ENCODE results near the gene UST.
A peak's percentile ranks its signal among the peaks of the same experiment; 100 is the strongest.
"Not testable (repeated sequence)": the region's sequence is repeated elsewhere in the genome, so short reads cannot be mapped to it uniquely, and the experiment has no call there.

The UST gene

DNA sequence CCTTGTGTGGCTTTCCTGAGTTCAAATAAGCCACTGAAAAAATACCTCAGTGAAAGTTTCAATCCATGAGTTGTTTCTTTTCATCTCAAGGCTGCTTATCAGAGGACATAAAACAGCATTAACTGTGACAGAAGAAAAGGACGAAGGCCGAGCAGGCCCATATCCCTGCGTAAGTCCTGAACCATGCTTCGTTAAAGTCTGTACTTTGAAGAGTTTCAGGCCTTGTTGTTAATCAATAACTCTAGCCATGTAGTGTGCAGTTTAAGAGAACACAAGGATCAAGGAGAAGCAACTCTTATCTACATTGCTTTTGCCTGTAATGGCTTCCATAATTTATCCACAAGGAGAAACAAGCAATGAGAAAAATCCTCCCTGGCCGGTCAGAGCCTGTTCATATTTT lies 165.4 kb downstream of the UST start:
- DNase-seq = no peak

DNA sequence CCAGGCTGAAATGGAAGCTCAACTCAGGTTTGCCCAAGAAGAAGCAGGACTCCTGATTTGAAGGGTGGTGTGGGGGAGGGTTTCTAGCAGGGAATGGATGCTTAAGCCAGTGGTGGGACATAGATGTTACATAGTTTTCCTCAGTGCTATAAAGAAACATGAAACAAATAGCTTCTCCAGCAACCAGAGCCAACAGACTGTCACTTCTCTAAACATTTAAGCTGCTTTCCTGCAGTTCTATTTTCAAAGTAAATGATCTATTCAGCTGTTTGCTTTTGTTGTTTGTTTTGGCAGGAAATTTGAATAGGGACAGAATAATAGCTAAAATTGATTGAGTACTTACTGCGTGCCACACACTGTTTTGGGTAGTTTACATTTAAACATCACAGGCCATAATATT lies 169.0 kb downstream of the UST start:
- DNase-seq = no peak

DNA sequence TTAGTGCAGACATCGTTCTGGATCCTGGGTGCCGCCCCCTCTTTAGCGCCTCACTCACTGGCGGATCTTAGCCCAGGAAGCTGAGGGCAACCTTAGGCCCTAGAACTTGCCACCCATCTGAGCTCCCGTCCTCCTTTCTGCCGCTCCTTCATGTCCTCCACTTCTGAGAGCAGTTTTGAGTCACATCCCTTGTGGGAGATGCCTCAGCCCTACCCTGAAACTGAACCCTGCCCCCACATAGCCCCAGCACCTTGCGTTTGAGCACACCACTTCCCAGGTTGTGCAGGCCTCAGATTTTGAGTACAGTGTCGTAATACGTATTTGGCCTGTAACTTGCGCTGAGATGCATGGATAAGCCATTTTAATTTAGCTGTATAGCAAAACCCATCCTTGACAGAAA lies 169.7 kb downstream of the UST start:
- DNase-seq = not testable (repeated sequence)

DNA sequence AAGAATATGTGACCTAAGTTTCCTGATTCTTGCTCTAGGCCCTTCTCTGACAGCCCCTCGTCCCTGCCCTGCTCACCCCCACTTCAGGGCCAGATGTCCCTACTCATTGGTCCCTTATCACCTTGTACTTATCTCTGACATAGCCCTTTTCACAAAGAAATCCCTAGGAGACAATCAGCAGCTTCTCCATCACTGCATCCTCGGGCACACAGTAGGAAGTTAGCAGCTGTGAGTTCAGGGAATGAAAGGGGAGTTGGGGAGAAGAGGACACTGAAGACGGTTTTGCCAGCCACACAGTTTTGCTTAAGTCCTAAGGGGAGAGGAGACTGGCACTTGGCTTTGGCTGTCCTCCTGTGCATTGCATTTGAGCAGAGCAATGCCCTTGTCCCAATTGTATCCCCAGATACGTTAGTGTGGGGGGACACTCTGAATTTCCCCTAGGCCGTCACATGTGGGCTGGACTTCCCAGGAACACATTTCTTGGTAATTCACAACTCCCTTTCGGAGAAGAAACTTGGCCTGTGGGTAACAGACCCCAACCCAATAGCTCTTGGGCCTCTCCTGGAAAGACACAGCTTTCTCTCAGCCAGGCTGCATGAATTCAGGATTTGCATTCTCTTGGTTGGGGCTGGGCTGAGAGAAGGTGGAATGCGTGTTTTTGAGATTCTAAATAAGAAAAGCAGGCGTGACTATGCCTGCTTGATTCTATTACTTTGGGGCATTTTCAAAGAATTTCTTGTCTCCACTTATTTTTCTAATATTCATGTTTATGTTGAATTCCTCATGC lies 177.6 kb downstream of the UST start:
- no peak for DNase-seq

DNA sequence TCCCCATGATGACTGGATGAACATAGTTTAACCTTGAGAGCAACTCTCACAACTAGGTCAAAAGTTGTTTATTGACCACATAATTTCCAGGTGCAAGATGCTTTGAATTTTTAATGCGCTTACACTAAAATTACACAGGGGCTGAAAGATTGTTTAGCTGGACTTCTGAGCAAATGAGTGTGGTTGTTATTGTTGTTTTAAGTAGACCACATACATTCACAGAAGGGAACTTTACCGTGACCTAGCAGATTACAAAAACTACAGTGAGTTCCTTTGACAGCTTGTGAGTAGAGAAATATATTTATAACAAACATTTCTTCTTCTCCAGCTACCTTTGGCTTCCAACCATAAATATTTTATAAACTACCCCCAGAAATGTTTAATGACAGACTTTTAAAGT lies 178.9 kb downstream of the UST start:
- DNase-seq = no peak

DNA sequence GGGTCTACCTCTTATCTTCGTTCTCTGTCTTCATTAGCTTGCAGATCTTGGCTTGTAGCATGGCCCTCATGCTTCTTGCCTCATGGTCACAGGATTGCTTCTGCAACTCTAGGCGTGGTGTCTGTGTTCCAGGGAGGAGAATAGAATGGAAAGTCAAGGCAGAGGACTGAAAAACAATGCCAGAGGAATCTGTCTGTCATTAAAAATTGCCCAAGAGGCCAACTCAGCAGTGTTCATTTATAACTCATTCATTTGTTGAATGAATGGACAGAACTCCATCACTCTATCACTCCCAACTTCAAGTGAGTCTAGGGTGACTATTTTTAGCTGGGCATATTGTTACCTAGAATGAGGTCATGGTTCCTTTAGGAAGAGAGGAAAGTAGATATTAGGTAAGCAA lies 179.6 kb downstream of the UST start:
- no peak for DNase-seq

DNA sequence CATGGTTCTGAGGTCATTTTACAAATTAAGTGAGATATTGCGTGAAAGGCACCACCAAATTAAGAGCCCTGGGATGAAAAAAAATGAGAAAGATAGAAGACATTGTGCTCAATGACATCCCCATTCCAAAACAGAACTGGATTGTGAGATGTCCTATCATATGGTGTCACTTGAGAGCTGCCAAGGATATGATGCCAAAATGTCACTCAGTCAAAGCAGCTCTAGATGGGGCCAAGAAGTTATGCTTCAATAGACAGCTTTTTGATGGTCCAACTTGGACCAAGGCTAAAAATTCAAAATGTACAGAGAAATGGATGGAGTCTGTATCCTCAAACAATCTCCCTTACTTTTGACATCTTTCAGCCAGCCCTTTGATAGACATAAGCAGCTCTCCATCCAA lies 180.8 kb downstream of the UST start:
- no peak for DNase-seq

DNA sequence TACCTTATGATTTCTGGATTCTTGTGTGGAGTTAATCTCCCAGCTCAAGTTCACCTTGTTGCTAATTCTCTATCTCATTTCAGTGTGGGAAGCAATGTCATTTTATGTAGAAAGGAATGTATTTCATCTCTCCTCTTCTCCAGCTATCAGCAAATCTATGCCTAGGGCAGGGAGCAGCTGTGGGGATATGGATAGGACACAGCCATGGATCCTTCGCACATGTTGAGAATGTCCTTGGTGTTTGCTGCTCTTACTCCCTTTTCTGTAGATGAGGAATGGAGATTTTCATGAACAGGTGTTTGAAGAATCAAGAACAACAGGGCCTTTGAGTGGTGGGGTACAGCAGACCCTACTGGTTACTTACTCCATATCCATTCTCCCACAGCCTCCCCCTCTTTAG lies 182.0 kb downstream of the UST start:
- no peak for DNase-seq

DNA sequence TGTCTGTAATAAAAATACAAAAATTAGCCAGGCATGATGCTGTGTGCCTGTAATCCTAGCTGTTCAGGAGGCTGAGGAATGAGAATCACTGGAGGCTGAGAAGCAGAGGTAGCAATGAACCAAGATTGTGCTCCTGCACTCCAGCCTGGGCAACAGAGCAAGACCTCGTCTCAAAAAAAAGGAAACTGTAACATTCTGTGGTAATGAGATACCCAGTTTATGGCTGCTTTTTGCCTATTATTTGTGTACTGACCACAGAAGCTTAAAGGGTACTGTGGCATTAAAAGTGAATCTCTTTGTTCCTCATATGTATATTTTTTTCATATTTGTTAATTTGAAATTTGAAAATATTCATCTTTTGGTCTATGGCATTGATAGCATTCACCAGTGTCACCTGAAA lies 185.4 kb downstream of the UST start:
- DNase-seq = no peak

DNA sequence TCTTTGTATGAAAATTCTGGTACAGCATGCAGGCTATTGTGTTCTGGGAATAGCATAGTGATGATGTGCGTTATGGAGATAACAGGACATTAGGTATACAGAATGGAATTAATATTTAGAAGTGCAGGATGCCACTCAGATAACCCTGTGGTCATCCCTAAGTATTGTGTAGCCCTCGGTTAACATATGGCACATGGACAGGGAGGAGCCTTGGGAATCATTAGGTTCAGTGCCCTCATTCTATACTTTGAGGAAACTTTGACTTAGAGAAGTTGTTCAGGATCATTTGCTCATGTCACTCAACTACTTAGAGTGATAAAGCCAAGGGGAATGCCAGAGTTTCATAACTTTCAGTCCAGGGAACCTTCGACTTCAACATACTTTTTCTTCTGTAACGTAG lies 185.9 kb downstream of the UST start:
- no peak for DNase-seq

DNA sequence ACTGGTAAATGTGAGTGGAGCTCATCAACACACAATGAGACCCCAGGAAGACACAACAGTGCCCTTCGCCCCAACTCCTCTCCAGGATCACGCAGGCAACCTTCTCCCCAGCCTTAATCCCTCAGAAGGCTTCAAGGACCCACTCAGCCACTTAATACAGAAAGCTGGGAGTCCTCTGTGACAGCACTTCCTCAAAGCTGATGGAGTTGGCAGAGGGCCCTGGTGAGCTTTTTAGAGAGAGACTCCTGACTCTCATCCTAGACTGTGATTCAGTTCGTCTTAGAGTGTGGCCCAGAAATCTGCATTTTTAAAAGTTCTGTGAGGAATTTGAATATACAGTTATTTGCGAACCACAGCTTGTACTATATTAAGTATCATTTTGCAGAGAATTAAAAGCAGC lies 187.7 kb downstream of the UST start:
- no peak for DNase-seq

DNA sequence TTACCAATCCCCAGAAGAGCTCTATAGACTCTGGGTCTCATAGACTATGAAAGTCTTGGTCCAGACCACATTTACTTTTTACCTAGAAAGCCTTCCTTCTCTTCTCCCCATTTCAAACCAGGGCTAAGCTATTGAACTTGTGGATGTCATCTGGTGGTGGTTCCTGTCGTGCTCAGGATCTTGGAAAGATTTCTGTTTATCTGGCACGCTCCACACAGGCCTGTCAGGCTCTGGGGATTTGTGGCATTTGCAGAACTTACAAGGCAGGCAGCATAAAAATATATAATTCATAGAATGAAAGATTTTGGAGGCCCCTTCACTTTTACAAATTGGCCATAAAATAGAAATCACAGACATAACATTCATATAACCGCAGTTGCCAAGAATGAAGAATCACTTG lies 188.1 kb downstream of the UST start:
- DNase-seq = no peak

DNA sequence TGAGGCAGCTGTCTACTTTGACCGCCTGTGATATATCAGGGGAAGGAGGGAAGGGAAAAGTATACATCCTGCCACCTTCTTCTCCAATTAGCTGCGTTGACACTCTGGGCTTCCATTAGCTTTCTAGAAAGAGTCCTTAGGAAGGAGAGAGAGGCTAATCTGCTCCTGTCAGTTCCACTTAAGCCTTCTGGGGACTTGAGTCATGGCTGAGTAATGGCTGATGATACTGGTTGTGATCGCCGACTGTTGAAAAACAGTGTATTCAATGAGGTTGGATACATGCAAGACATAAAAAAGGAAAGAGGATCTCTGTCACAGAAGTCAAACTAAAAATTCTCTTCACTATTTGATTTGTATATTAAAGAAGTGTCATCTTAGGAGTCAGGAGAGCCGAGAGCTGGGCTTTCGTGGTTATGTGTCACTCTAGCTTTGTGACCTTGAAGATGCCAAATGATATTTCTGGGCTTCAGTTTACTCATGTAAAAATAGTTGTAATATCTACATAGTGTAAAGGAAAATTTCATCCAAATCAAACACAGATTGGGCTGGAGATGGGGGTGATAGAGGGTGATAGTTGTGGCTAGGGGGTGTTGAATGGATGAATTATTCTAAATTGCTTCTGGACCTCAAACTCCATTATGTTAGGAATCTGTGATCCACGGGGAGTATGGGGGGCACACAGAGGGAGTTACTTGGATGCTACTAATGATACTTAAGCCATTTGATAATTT lies 189.0 kb downstream of the UST start:
- no peak for DNase-seq

DNA sequence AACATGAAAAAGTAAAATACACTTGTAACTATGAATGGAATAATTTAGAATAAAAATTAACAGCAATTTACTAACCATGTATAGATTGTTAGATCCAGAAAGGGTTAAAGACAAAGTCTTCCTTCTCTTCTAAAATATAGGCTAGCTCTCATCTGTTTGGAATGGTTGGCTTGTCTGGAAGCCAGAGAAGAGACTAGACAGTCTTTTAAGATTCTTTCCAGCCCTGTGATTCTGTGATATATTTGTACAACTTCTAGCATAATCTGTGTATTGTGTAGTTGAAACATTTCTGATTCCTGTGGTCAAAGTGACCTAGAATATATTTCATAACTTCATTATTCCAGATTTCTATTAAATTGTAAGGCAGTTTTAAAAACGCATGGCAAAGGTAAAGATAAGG lies 196.6 kb downstream of the UST start:
- DNase-seq = no peak

DNA sequence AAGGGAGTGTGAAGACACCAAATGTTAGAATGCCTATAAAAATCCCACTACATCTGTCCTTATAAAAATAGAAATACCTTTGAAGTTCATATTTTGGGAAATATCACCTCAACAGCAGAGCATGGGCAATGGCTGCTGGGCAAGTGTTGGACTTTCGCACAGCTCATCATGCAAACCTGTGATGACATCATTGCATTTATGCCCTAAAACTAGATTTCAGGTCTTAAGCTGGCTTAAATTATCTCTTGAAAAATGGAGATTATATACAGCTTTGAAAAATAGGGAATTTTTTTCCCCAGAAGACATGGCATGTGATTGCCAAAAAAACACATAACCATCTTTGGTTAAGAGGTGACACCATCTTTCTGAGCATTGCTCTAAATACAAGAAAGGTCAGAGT lies 197.8 kb downstream of the UST start:
- no peak for DNase-seq

DNA sequence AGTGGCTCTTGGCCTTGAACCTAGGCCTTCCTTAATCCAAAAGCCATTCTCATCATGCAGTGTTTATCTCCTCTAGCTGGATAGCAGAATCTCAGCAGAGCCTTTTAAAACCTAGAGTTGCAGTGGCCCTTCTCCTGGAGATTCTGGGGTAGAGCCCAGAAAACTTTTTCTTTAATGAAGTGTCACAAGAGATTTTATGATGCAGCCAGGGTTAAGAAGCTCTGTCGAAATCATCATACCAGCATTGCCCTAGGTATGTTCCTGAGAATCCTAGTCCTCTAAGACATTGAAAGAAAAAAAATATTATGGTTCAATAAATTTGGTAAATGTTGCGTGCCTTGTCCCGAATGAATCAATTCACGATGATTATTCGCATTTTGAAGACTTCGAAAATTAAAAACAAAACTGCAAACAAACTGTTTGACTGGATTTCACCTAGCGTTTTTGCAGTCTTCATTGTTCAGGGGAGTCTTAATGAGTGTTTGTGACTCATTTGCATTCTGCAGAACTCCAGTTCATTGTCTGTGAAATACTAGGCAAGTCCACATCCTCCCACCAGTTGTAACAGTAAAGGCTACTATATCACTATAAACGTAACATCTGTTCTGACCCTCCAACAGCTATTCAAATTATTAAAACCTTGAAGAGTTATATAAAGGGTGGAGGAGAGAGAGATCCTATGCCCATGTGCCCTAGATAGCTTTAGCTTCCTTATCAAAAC lies 198.6 kb downstream of the UST start:
- DNase-seq = no peak

DNA sequence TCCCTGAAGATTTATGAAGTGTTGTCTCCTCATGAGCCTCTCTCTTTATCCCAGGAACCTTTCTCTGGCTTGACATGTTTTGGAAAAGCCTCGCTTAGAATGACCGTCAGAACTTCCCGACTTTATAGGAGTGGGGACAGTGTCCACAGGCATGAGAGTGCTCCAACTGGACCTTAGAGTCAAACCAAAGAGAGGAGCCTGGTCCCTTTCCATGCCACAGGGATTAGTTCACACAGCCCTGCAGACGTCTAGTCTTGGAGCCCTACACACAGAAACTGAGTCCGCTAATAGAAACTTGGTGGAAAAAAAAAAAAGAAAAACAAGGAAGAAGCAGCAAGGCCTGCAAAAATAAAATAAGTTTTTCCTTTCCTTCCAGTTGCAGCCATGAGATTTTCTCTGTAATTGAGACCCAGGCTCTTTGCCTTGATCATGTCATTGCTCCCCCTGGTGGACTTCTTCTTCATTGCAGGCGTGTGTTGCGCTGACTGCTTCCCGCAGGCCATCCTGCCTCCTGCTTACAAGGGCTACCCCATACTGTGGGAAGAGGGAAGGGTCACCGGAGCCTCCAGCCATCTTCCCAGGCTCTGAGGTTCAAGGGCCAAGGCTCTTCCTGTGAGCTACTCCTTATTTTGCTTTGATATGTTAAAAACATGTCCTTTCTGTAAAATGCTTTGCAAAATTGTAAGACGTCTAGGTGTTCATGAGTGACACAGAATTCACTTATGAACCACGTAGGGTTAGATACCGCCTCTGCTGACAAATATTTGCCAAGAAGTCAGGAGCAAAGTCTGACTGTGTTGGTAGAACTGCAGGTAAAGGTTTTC lies 201.0 kb downstream of the UST start:
- DNase-seq = peak; percentile 20

DNA sequence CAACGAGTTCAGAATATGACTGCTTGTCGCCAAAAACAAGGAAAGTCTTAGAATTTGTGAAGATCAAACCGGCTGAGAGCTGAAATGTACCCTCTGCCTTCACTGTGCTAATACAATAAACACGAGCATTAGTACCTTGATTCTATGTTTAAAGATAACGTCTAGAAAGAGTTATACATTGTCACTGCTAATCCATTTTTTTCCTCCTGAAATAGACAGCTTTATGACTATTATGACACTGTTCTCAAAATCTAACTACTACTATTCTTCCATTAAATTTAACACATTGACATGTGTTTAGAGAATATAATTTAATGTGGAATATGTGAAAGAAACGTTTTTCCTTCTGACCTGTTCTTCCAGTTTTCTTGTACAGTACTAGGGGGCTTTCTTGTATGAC lies 204.8 kb downstream of the UST start:
- DNase-seq = no peak

DNA sequence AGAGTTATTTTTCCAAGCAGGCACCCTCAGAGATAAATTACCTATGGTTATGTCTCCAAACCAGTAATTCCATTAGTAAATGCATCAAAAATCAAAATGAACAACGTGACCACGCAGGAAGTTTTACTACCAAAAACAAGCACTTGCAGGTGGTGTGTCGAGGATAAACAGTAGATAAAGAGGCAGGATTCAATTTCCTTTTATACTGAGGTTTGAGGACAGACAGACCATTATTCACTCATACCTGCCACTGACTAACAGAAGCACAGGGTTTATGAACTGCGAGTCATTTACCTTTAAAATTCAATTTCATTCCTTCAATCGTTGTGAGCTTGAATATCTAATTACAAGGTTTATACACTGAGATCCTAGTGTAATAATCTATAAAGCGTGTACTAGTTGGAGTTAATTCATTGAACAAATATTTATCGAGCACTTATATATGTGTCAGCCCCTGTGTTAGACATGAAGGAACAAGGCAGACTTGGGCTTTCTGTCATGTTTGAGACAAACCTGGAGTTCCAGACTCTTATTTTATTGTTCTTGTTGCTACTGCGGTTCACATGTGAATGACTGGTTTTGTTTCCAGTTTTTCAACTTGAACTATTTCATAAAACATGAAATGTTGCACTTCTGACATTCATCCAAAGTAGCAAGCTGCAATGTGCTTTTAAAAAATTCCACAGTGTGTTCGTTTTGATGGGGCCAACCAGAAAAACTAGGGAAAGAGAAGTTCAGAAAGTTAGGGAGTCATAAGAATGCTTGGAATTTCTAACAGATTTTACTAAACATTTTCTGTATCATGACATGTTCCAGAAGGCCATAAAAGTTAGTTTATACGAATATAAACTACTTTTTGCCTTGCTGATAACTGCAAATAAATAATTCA lies 205.6 kb downstream of the UST start:
- no peak for DNase-seq

DNA sequence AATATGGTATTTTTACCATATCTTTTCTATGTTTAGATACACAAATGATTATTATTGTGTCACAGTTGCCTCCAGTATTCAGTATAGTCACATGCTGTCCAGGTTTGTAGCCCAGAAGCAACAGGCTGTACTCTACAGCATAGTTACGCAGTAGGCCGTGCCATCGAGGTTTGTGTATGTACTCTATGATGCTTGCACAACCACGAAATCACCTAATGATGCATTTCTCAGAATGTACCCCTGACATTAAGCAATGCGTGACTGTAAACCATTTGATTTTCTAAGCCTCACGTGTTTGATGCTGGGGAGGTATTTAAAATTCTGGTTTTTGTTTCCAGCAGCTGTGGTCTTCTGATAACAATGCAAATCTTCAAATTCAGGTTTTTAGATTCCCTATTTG lies 207.6 kb downstream of the UST start:
- no peak for DNase-seq

DNA sequence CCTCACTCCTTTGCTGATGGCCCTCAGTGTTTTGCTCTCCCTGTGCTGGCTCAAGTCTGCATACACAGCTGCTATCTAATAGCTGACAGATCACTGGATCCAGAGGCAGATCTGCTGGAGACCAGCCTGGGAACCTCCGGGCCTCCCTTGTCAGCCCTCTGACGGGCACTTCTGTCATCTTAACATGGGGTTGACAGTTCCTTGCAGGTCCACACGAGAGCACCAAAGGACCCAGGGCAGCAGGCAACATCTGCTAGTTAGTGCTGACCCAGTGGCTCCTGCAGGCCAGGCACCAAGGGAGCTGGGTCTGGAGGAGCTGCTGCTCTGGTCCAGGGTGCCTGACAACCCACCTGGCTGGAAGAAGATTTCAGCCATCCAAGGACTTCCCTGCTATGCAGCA lies 208.1 kb downstream of the UST start:
- no peak for DNase-seq

DNA sequence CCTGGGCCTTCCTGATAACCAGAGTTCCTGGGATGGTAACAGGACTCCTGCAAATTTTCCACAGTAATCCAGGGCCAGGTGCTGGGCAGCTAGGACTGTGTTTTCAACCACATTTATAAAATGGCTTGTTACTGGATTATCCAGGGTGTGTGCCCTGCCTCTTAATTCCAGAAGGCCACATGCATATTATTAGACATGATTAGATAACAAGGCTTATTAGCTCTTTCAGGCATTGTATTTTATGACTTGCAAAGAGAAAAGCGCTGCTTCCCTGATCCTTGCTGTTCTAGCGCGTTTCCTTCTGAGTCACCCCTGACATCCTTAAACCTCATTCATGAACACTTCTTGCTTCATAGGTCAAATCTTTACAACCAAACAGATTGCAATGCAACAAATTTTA lies 208.6 kb downstream of the UST start:
- no peak for DNase-seq

Data from NCI-H1436 (cell line).